B cell (primary cell): Measurements from ENCODE around the gene GLIS1.

Experiments
- CTCF ChIP-seq: fragments of 200-600 bp; IDR thresholded peaks from one replicate; pipeline ENCODE4 v1.8.0; 2022; ENCODE audit warnings: antibody characterized with exemption, mild to moderate bottlenecking
- EZH2 ChIP-seq: IDR thresholded peaks from 2 replicates; pipeline ENCODE4 v1.6.1; 2012; ENCODE audit warnings: borderline replicate concordance, low read depth, mild to moderate bottlenecking, moderate library complexity, low read length; ENCODE audit not compliant: insufficient read depth, poor library complexity, severe bottlenecking

- TF ChIP-seq EZH2 (no peak), CTCF (no peak)
Observed at GRCh38 chr1:53625049-53625448, 113.9 kb downstream of the GLIS1 start.
